PC-3 (cell line): Measurements from ENCODE around the gene PDGFRA. TPM values are rescaled to one million over a fixed set of nuclear protein-coding genes. Genes with fewer than 3 reads are reported as not detected.

Experiments
- ATAC-seq: fragments of 200-7000 bp; cut with Tn5 transposase; 2 replicates; pipeline ENCODE4 v1.9.1; 2020; ENCODE audit warnings: mild to moderate bottlenecking, moderate library complexity
- BruUV-seq: library from RNA; stranded (reverse); fragments of 400-500 nt; replicated peaks from 2 replicates; lab custom pipeline; 2021; lab: Mats Ljungman, UMichigan
- CTCF ChIA-PET: fragments of 300-600 bp; sonication (Branson Sonifier 250); formaldehyde crosslinking; loops from one replicate; lab custom pipeline; 2022; ENCODE audit warnings: antibody characterized with exemption; lab: Charles Lee
- POLR2A ChIA-PET: fragments of 300-600 bp; sonication (Branson Sonifier 250); formaldehyde crosslinking; loops from one replicate; lab custom pipeline; 2022; ENCODE audit warnings: antibody characterized with exemption; ENCODE audit not compliant: unreplicated experiment; lab: Charles Lee
- DNase-seq: peaks from one replicate; pipeline ENCODE4 v3.0.0-alpha.2; 2015
- H2AFZ ChIP-seq: fragments of 300-600 bp; sonication (generic); 2 replicates; pipeline ENCODE4 v1.6.0; 2016; ENCODE audit warnings: antibody characterized with exemption, low read length
- H3F3A ChIP-seq: fragments of 300-600 bp; sonication (generic); one replicate; pipeline ENCODE4 v1.6.0; 2017; ENCODE audit warnings: antibody characterized with exemption, low read length, control low read depth, mild to moderate bottlenecking; ENCODE audit not compliant: unreplicated experiment
- H3K27ac ChIP-seq: fragments of 300-600 bp; sonication (generic); 2 replicates; pipeline ENCODE4 v1.5.1; 2016; ENCODE audit warnings: mild to moderate bottlenecking, low read length
- H3K27me3 ChIP-seq: fragments of 300-600 bp; sonication (generic); 2 replicates; pipeline ENCODE4 v1.6.1; 2016; ENCODE audit warnings: low read length, mixed read lengths
- H3K36me3 ChIP-seq: fragments of 300-600 bp; sonication (generic); 2 replicates; pipeline ENCODE4 v1.6.1; 2016; ENCODE audit warnings: low read depth, mixed run types, low read length, mixed read lengths
- H3K4me1 ChIP-seq: fragments of 300-600 bp; sonication (generic); 2 replicates; pipeline ENCODE4 v1.5.1; 2016; ENCODE audit warnings: low read length; ENCODE audit not compliant: insufficient read depth
- H3K4me2 ChIP-seq: fragments of 300-600 bp; sonication (generic); 2 replicates; pipeline ENCODE4 v1.6.0; 2016; ENCODE audit warnings: low read length
- H3K4me3 ChIP-seq: fragments of 300-600 bp; sonication (generic); 2 replicates; pipeline ENCODE4 v1.5.1; 2016; ENCODE audit warnings: mild to moderate bottlenecking, low read length, mixed read lengths
- H3K79me2 ChIP-seq: fragments of 300-600 bp; sonication (generic); 2 replicates; pipeline ENCODE4 v1.6.1; 2017; ENCODE audit warnings: low read length, mixed read lengths
- H3K9ac ChIP-seq: fragments of 300-600 bp; sonication (generic); 2 replicates; pipeline ENCODE4 v1.6.0; 2016; ENCODE audit warnings: mild to moderate bottlenecking, low read length
- H3K9me2 ChIP-seq: fragments of 300-600 bp; sonication (generic); replicated peaks from 2 replicates; pipeline ENCODE4 v1.6.1; 2016; ENCODE audit warnings: mixed run types, low read length, mixed read lengths
- H3K9me3 ChIP-seq: fragments of 300-600 bp; sonication (generic); 2 replicates; pipeline ENCODE4 v1.6.1; 2016; ENCODE audit warnings: low read length, mixed read lengths
- H4K20me1 ChIP-seq: fragments of 300-600 bp; sonication (generic); 2 replicates; pipeline ENCODE4 v1.6.1; 2016; ENCODE audit warnings: low read length, mixed read lengths
- EZH2 ChIP-seq: fragments of 300-600 bp; sonication (generic); IDR thresholded peaks from one replicate; pipeline ENCODE4 v1.6.1; 2017; ENCODE audit warnings: antibody characterized with exemption, mild to moderate bottlenecking, low read length; ENCODE audit not compliant: unreplicated experiment
- EZH2phosphoT487 ChIP-seq: fragments of 300-600 bp; sonication (generic); IDR thresholded peaks from 2 replicates; pipeline ENCODE4 v1.6.1; 2018; ENCODE audit warnings: mild to moderate bottlenecking, antibody characterized with exemption, low read length, borderline replicate concordance
- intact Hi-C: fragments of 100-400 bp; cut with micrococcal nuclease; formaldehyde crosslinking; loops from 2 replicates; pipeline ENCODE4 v1.9.0; 2023
- total RNA-seq: library from RNA; depleted of rRNA; stranded (reverse); fragments of >200 nt; gene quantifications from 2 replicates; pipeline ENCODE4 v1.2.3, GENCODE V29; 2014
- TF ChIP-seq, protein P1 (sequence below): fragments of 300-600 bp; sonication (generic); conservative IDR thresholded peaks from 2 replicates; pipeline ENCODE4 v1.5.1; 2017; ENCODE audit warnings: antibody characterized with exemption, low read depth, mild to moderate bottlenecking, low read length

PDGFRA gene
- total RNA-seq, 1 experiment from 2014 or later, result 1.1 TPM

DNA sequence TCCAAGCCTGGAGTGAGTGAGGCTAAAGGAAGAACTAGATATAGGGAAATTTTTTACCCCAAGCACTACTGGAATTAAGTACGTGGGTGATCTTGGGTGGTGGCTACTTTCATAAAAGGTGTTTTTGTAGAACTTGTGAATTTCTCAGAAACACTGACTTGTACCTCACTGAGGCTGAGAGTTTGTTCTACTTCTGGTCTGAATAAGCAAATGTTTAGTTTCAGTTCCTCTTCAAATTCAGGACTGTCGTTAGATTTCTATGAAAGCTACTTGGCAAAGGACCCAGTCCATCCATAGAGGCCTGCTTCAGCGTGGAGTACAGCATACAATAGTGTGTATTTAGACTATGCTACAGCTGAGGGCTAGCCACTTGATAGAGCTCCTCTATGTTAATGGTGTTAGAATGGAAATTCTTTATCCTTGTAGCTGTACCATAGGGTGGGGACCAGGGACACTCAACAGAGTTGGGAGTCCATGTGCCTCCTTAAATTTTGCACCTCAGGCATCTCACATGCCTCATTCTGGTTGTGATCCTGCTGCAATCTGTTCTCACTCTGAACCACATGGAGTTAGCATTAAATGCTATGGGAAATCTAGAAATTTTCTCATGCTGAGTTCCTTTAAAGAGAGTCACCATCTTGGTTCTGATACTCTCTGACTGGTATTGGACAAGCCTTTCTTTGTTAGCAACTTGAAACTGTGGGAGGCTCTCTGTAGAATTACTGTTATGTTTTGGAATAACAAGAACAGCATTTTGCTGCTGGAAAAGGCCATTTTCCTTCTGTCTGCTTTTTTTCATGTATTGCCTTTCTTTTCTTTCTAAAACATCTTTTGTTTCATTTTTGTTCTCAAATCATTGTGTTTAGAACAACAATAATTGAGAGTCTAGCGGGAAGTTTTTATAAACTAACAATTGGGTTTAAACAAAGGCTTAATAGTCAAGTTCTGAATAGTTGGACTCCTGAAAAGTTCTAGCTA lies 86.8 kb downstream of the PDGFRA start:
- Histone ChIP-seq H3K27me3 (peaks cover 46% of the 10 kb centered on the region), H4K20me1 (no peaks in the 10 kb centered on the region), H3K36me3 (no peaks in the 10 kb centered on the region), H3K4me2 (no peak overlapping the region), H2AFZ (no peak overlapping the region), H3K4me3 (no peak overlapping the region), H3K9me3 (no peaks in the 10 kb centered on the region), H3F3A (no peaks in the 10 kb centered on the region), H3K27ac (no peak overlapping the region), H3K4me1 (peaks cover 8% of the 10 kb centered on the region), H3K9ac (no peak overlapping the region), H3K79me2 (no peaks in the 10 kb centered on the region), H3K9me2 (no peaks in the 10 kb centered on the region; the same call in 1 of the 2 replicates)
- ChIA-PET CTCF (no interaction called here), POLR2A (no interaction called here)
- ATAC-seq (no peak), DNase-seq (no peak)
- TF ChIP-seq EZH2 (no peak), EZH2phosphoT487 (no peak)
- TF ChIP-seq, protein P1, sequence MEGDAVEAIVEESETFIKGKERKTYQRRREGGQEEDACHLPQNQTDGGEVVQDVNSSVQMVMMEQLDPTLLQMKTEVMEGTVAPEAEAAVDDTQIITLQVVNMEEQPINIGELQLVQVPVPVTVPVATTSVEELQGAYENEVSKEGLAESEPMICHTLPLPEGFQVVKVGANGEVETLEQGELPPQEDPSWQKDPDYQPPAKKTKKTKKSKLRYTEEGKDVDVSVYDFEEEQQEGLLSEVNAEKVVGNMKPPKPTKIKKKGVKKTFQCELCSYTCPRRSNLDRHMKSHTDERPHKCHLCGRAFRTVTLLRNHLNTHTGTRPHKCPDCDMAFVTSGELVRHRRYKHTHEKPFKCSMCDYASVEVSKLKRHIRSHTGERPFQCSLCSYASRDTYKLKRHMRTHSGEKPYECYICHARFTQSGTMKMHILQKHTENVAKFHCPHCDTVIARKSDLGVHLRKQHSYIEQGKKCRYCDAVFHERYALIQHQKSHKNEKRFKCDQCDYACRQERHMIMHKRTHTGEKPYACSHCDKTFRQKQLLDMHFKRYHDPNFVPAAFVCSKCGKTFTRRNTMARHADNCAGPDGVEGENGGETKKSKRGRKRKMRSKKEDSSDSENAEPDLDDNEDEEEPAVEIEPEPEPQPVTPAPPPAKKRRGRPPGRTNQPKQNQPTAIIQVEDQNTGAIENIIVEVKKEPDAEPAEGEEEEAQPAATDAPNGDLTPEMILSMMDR, result no peak
- BruUV-seq, result no TSS peak
- intact Hi-C loops, result no loop called here

DNA sequence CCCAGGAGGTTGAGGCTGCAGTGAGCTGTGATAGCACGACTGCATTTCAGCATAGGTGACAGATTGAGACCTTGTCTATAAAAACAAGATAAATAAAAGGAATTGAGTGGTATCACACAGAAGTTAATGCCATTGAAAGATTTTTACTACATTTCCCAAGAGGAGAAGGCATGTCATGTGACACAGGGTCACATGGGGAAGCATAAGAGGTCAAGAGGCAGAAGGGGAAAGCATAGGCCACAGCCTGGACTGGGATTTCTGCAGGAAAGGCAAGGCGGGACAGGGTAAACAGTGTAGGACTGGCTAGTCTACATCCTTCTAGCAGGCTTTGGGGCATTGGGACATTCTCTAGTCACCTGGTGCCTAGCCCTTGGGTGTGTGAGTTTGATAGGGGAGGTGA lies 88.6 kb downstream of the PDGFRA start:
- no peak for TF ChIP-seq EZH2phosphoT487
- TF ChIP-seq, protein P1, result no peak
- TF ChIP-seq EZH2, result no peak
- DNase-seq (no peak), ATAC-seq (no peak)
- Histone ChIP-seq H3K9me3 (no peaks in the 10 kb centered on the region), H3F3A (no peaks in the 10 kb centered on the region), H3K4me2 (no peak overlapping the region), H2AFZ (no peak overlapping the region), H3K9ac (no peak overlapping the region), H3K4me3 (no peak overlapping the region), H3K27me3 (peaks cover 32% of the 10 kb centered on the region), H4K20me1 (no peaks in the 10 kb centered on the region), H3K9me2 (no peaks in the 10 kb centered on the region; the same call in 1 of the 2 replicates), H3K36me3 (no peaks in the 10 kb centered on the region), H3K79me2 (no peaks in the 10 kb centered on the region), H3K4me1 (peaks cover 14% of the 10 kb centered on the region), H3K27ac (no peak overlapping the region)
- ChIA-PET POLR2A (no interaction called here), CTCF (no interaction called here)
- intact Hi-C loops, result no loop called here
- no TSS peak for BruUV-seq
